Mesothelial cell of epicardium (in vitro differentiated cells): Measurements from ENCODE around the gene ONECUT1. TPM values are rescaled to one million over a fixed set of nuclear protein-coding genes. Genes with fewer than 3 reads are reported as not detected.
"Not testable (repeated sequence)": the region's sequence is repeated elsewhere in the genome, so short reads cannot be mapped to it uniquely, and the experiment has no call there.

Experiments
- DNase-seq, 2 experiments: peaks; one replicate each; pipeline ENCODE4 v3.0.0; 2021; ENCODE audit warnings: low spot score in 2 of 2; ENCODE audit not compliant: unreplicated experiment in 2 of 2
- H3K27ac Mint-ChIP-seq: 2 replicates; pipeline ENCODE4 v1.8.0; 2021; ENCODE audit warnings: mixed read lengths
- H3K27me3 Mint-ChIP-seq: 2 replicates; pipeline ENCODE4 v1.8.0; 2021; ENCODE audit warnings: low read depth, mixed read lengths
- H3K36me3 Mint-ChIP-seq: 2 replicates; pipeline ENCODE4 v1.8.0; 2021; ENCODE audit warnings: mixed read lengths
- H3K4me1 Mint-ChIP-seq: 2 replicates; pipeline ENCODE4 v1.8.0; 2021; ENCODE audit warnings: mixed read lengths
- H3K4me3 Mint-ChIP-seq: 2 replicates; pipeline ENCODE4 v1.8.0; 2021; ENCODE audit warnings: mild to moderate bottlenecking, moderate library complexity, mixed read lengths
- H3K9me3 Mint-ChIP-seq: 2 replicates; pipeline ENCODE4 v1.8.0; 2021; ENCODE audit warnings: mixed read lengths
- CTCF ChIP-seq: fragments of 200-600 bp; sonication (generic); IDR thresholded peaks from one replicate; pipeline ENCODE4 v1.5.0; 2021; ENCODE audit warnings: antibody characterized with exemption; ENCODE audit not compliant: unreplicated experiment
- total RNA-seq: library from RNA; stranded (reverse); gene quantifications from 3 replicates; pipeline ENCODE4 v1.2.1, GENCODE V29; 2021

Gene ONECUT1
- 0.18 TPM in 1 of 3 replicates, not detected in the others for total RNA-seq

DNA sequence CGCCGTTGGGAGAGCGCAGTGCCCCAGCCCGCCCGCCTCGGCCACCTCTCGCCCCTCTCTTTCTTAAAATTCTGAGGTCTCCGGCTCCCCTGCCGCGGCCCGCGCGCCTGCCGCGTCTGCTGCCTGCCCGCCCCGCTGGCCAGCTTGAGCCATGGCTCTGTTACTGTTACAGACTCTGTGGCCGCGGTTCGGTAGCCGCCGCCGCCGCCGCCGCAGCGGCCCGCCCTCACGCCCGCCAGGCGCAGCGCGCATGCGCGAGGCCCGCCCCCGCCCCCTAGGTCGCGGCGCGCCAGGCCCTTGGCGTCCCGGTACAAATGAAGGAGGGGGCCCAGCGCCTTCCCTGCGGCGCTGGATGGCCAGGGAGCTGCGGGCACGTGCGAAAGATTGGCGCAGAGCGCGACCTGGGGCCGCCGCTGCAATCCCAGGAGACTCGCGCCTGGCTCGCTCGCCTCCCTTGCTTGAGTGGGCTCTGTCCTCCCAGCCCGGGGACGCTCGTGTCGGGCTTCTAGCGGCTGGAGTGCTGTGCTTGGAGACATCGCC lies at the start of gene ONECUT1:
Gene ONECUT1 (minus strand): TSS at position 168 of the 540 bp plus-strand sequence. CDS start 452 bp downstream, outside the sequence.
- peaks cover 97% of the 10 kb centered on the region for H3K27me3 Mint-ChIP-seq
- DNase-seq = peak in 1 of 2 experiments; percentile 78
- TF ChIP-seq CTCF = no peak
- H3K4me3 Mint-ChIP-seq = peak within 1 kb of the TSS; percentile 68
- H3K27ac Mint-ChIP-seq = no peak within 1 kb of the TSS
- H3K9me3 Mint-ChIP-seq = no peaks in the 10 kb centered on the region
- H3K4me1 Mint-ChIP-seq = peaks cover 5% of the 10 kb centered on the region
- no peaks in the 10 kb centered on the region for H3K36me3 Mint-ChIP-seq

GRCh38 chr15:52834379-52834778 lies 44.2 kb upstream of the ONECUT1 start:
- no peak for DNase-seq
- peaks cover 4% of the 10 kb centered on the region for H3K9me3 Mint-ChIP-seq
- no peak overlapping the region for H3K4me3 Mint-ChIP-seq
- H3K36me3 Mint-ChIP-seq = no peaks in the 10 kb centered on the region
- no peak for TF ChIP-seq CTCF
- H3K4me1 Mint-ChIP-seq = no peaks in the 10 kb centered on the region
- peaks cover 30% of the 10 kb centered on the region for H3K27me3 Mint-ChIP-seq
- no peak overlapping the region for H3K27ac Mint-ChIP-seq

DNA sequence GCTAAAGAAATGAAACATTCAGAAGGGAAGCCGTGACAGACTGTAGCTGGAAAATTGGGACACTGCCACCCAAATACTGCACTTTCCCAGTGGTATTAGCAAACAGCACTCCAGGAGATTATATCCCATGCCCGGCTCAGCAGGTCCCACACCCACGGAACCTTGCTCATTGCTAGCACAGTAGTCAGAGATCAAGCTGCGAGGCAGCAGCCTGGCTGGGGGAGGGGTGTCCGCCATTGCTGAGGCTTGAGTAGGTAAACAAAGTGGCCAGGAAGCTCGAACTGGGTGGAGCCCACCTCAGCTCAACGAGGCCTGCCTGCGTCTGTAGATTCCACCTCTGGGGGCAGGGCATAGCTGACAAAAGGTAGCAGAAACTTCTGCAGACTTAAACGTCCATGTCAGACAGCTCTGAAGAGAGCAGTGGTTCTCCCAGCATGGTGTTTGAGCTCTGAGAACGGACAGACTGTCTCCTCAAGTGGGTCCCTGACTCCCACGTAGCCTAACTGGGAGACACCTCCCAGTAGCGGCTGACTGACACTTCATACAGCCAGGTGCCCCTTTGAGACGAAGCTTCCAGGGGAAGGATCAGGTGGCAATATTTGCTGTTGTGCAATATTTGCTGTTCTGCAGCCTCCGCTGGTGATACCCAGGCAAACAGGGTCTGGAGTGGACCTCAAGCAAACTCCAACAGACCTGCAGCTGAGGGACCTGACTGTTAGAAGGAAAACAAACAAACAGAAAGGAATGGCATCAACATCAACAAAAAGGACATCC lies 34.2 kb upstream of the ONECUT1 start:
- H3K27ac Mint-ChIP-seq, H3K4me3 Mint-ChIP-seq, DNase-seq, H3K9me3 Mint-ChIP-seq, H3K4me1 Mint-ChIP-seq, H3K36me3 Mint-ChIP-seq: not testable (repeated sequence)
- peaks cover 29% of the 10 kb centered on the region for H3K27me3 Mint-ChIP-seq

- Mint-ChIP-seq H3K4me3 (no peak overlapping the region), H3K4me1 (no peaks in the 10 kb centered on the region), H3K36me3 (no peaks in the 10 kb centered on the region), H3K9me3 (peaks cover 9% of the 10 kb centered on the region), H3K27me3 (peaks cover 48% of the 10 kb centered on the region), H3K27ac (no peak overlapping the region)
- TF ChIP-seq CTCF = no peak
- no peak for DNase-seq
These were observed 32.3 kb upstream of the ONECUT1 start for GRCh38 chr15:52822475-52822874.

DNA sequence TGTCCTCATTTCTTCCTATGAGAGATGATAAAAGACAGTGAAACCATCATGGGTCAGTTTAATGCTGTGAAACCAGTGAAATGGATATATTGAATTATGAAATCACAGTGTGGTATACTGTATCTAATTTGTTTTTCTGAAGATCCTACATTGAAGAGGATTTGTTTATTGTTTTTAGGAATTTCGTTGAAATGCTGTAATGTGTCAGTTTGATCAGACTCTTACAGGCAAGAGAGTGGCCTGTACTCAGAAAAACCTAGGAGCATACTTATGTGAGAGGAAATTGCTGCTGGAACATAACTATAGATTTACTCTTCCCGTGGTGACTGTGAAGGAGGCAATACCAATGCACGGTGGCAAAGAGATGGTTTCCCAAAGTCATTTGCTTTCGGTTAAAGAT lies 29.1 kb upstream of the ONECUT1 start:
- H3K4me3 Mint-ChIP-seq = no peak overlapping the region
- no peaks in the 10 kb centered on the region for H3K36me3 Mint-ChIP-seq
- H3K27me3 Mint-ChIP-seq = peaks cover 59% of the 10 kb centered on the region
- TF ChIP-seq CTCF = no peak
- no peak overlapping the region for H3K27ac Mint-ChIP-seq
- H3K9me3 Mint-ChIP-seq = peaks cover 13% of the 10 kb centered on the region
- no peak for DNase-seq
- H3K4me1 Mint-ChIP-seq = no peaks in the 10 kb centered on the region

GRCh38 chr15:52815899-52816298 lies 25.8 kb upstream of the ONECUT1 start:
- H3K27me3 Mint-ChIP-seq = peaks cover 76% of the 10 kb centered on the region
- H3K27ac Mint-ChIP-seq, H3K4me1 Mint-ChIP-seq, H3K4me3 Mint-ChIP-seq, DNase-seq, H3K36me3 Mint-ChIP-seq: not testable (repeated sequence)
- H3K9me3 Mint-ChIP-seq = peaks cover 11% of the 10 kb centered on the region
